Heart left ventricle (tissue), 16 donors: Measurements from ENCODE around the gene AKAP12. TPM values are rescaled to one million over a fixed set of nuclear protein-coding genes. Genes with fewer than 3 reads are reported as not detected.

Source experiments
- ATAC-seq, 4 donors: fragments of 200-7000 bp; cut with Tn5 transposase; one replicate each; pipeline ENCODE4 v1.9.1; 2020 to 2022; ENCODE audit warnings: moderate library complexity in 4 of 4, mild to moderate bottlenecking in 3 of 4, moderate number of reproducible peaks in 1 of 4
- DNase-seq, 5 donors: peaks; one replicate each; pipeline ENCODE4 v3.0.0-alpha.2; 2020
- H3K27ac ChIP-seq, 12 donors: fragments of 200-600 bp; sonication (generic) in 4 of 12; one replicate each; pipeline versions ENCODE4 v1.5.0 to v1.8.0; 2016 to 2022; ENCODE audit warnings: mild to moderate bottlenecking in 2 of 12
- H3K27me3 ChIP-seq, 9 donors: fragments of 200-600 bp; sonication (generic) in 2 of 9; one replicate each; pipeline versions ENCODE4 v1.5.1 to v1.8.0; 2016 to 2022; ENCODE audit warnings: mild to moderate bottlenecking in 3 of 9
- H3K36me3 ChIP-seq, 9 donors: fragments of 200-600 bp; sonication (generic) in 2 of 9; one replicate each; pipeline versions ENCODE4 v1.5.0 to v1.8.0; 2018 to 2022; ENCODE audit warnings: mild to moderate bottlenecking in 2 of 9
- H3K4me1 ChIP-seq, 12 donors: fragments of 200-600 bp; sonication (generic) in 4 of 12; one replicate each; pipeline versions ENCODE4 v1.5.0 to v1.8.0; 2016 to 2022; ENCODE audit warnings: mild to moderate bottlenecking in 3 of 12
- H3K4me3 ChIP-seq, 12 donors: fragments of 200-600 bp; sonication (generic) in 4 of 12; one replicate each; pipeline versions ENCODE4 v1.5.0 to v1.8.0; 2017 to 2022; ENCODE audit warnings: mild to moderate bottlenecking in 9 of 12, moderate library complexity in 4 of 12
- H3K9me3 ChIP-seq, 12 donors: fragments of 200-600 bp; sonication (generic) in 4 of 12; one replicate each; pipeline versions ENCODE4 v1.5.0 to v1.8.0; 2016 to 2022; ENCODE audit warnings: mild to moderate bottlenecking in 1 of 12
- POLR2A ChIP-seq, 2 donors: fragments of 450-650 bp; IDR thresholded peaks; one replicate each; pipeline ENCODE4 v1.6.1; 2017; ENCODE audit warnings: antibody characterized with exemption in 2 of 2, mild to moderate bottlenecking in 2 of 2, moderate library complexity in 2 of 2
- WGBS, 4 donors: extraction: QIAGEN DNeasy Blood & Tissue Kit in 2 of 4; methylation state at CpG; one replicate each; pipeline versions ENCODE4 v1.1.5 to v1.1.7; 2013 to 2018; 5-methylcytosine and 5-hydroxymethylcytosine counted together
- intact Hi-C, 10 donors: fragments of 100-400 bp; cut with DNase I; formaldehyde crosslinking; loops; one replicate each; pipeline versions ENCODE4 v1.11.1 to v1.14.2; 2022
- polyA plus RNA-seq, 2 donors: library from polyadenylated mRNA; stranded (reverse); fragments of 200-250 nt; gene quantifications; one replicate each; pipeline ENCODE4 v1.2.3, GENCODE V29; 2013
- total RNA-seq, 9 donors: library from RNA; depleted of rRNA in 2 of 9; stranded (reverse); fragments of >200 nt in 2 of 9; fragmentation: NEBNext Ultra II Directional in 3 of 9; extraction: Animal tissue kit (Norgen Biotek cat#: 25700) in 3 of 9; gene quantifications; one replicate each; pipeline versions ENCODE4 v1.1.0 to v1.2.4, GENCODE V29; 2016 to 2023
- TF ChIP-seq, protein P1 (sequence below), 12 donors: fragments of 200-600 bp; sonication (generic) in 4 of 12; IDR thresholded peaks; one replicate each; pipeline versions ENCODE4 v1.5.0 to v1.8.0; 2018 to 2022; ENCODE audit warnings: antibody characterized with exemption in 12 of 12, mild to moderate bottlenecking in 5 of 12
- donor health status: ischemic (EF 13 %, LVEDD 7.1; RV severe dilation, severe dysfunction).
- donor health status: healthy with polysubstance abuse.
- donor health status: DM: no; HTN: yes; CAD: no.
- donor health status: DM: no; HTN: no; CAD: no.
- donor health status: ischemic (EF 25% LVEDD 6.9; RV normal size, moderate dysfunction).
- donor health status: ischemic (EF 25% LVEDD 5.7; RV mildly dilated, moderate dysfunction).
- donor health status: healthy.
- donor health status: DM: yes; HTN: yes; CAD: no.
- donor health status: ischemic (EF 35%, LVEDD 5.7; RV mildly dilated, moderate dysfunction).
- donor health status: nonischemic (EF 11% LVEDD 7.7; RV severe dilation, severe dysfunction).
- donor health status: DM: yes; HTN: yes; CAD: no.
- donor health status: PGD.
- donor health status: ischemic (EF 29% LVEDD 5.4; RV normal size, mild dysfunction).
- donor health status: nonischemic (EF 23%, LVEDD 6.1; RV moderate dilation, normal function).

Gene AKAP12
- total and polyA plus RNA-seq, 11 donors, result 3.7 to 33.5 (median 13.8) TPM

GRCh38 chr6:151255811-151256210 lies 16.0 kb downstream of the AKAP12 start:
- WGBS, 4 donors, result 87 to 96% (median 91%) methylated on average over 3 of the region's 3 CpGs
- H3K27ac ChIP-seq, result peak overlapping the region in 1 of 12 donors; percentile 59
- no peak for DNase-seq
- no peaks in the 10 kb centered on the region for H3K27me3 ChIP-seq
- no peak for ATAC-seq
- H3K4me1 ChIP-seq, result peaks cover 0 to 24% (median 1%) of the 10 kb centered on the region in 12 donors
- no peaks in the 10 kb centered on the region for H3K9me3 ChIP-seq
- intact Hi-C loops, result no loop called here
- TF ChIP-seq, protein P1, sequence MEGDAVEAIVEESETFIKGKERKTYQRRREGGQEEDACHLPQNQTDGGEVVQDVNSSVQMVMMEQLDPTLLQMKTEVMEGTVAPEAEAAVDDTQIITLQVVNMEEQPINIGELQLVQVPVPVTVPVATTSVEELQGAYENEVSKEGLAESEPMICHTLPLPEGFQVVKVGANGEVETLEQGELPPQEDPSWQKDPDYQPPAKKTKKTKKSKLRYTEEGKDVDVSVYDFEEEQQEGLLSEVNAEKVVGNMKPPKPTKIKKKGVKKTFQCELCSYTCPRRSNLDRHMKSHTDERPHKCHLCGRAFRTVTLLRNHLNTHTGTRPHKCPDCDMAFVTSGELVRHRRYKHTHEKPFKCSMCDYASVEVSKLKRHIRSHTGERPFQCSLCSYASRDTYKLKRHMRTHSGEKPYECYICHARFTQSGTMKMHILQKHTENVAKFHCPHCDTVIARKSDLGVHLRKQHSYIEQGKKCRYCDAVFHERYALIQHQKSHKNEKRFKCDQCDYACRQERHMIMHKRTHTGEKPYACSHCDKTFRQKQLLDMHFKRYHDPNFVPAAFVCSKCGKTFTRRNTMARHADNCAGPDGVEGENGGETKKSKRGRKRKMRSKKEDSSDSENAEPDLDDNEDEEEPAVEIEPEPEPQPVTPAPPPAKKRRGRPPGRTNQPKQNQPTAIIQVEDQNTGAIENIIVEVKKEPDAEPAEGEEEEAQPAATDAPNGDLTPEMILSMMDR (IDR thresholded peaks at IDR 0.05), result no peak
- TF ChIP-seq POLR2A (IDR thresholded peaks at IDR 0.05), result no peak
- H3K36me3 ChIP-seq, result no peaks in the 10 kb centered on the region
- H3K4me3 ChIP-seq, result no peak overlapping the region

- Histone ChIP-seq H3K4me1 (peaks cover 0 to 24% (median 1%) of the 10 kb centered on the region in 12 donors), H3K9me3 (no peaks in the 10 kb centered on the region), H3K36me3 (no peaks in the 10 kb centered on the region), H3K4me3 (no peak overlapping the region), H3K27me3 (no peaks in the 10 kb centered on the region), H3K27ac (peak overlapping the region in 7 of 12 donors; percentile 8 to 69 (median 55))
- no peak for DNase-seq
- TF ChIP-seq POLR2A (IDR thresholded peaks at IDR 0.05), result no peak
- TF ChIP-seq, protein P1 (IDR thresholded peaks at IDR 0.05), result no peak
- 41 to 58% (median 56%) methylated on average over 4 of the region's 4 CpGs for WGBS, 4 donors
- intact Hi-C loops, result no loop called here
- peak in 3 of 4 donors; percentile 9 to 58 (median 30) for ATAC-seq
These were observed 18.2 kb downstream of the AKAP12 start for GRCh38 chr6:151257985-151258445.

DNA sequence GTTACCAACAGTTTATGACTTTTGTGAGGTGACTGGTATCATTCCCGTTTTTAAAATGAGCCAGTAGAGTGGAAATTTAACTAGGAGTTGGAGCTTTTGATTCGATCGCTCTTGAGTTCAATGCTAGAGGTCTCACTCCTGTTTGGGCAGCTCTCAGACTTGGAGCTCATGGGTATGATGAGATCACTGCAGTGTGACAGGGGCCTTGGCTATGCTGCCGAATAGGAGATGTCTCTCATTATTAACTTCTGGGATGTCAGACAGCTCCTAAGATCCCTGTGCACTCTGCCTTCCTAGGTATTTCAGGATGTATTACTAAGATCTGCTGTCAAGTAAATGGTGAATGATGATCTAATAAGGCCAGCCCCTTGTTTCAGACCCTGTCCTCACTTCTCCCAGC lies 20.4 kb downstream of the AKAP12 start:
- ATAC-seq (no peak), DNase-seq (peak in 1 of 5 donors; percentile 38)
- intact Hi-C loops, result no loop called here
- H3K27me3 ChIP-seq, result no peaks in the 10 kb centered on the region
- no peak overlapping the region for H3K4me3 ChIP-seq
- peaks cover 0 to 33% (median 1%) of the 10 kb centered on the region in 12 donors for H3K4me1 ChIP-seq
- 78 to 85% (median 80%) methylated on average over 4 of the region's 4 CpGs for WGBS, 4 donors
- no peaks in the 10 kb centered on the region for H3K36me3 ChIP-seq
- H3K9me3 ChIP-seq, result no peaks in the 10 kb centered on the region
- H3K27ac ChIP-seq, result peak overlapping the region in 4 of 12 donors; percentile 10 to 46 (median 17)
- no peak for TF ChIP-seq POLR2A (IDR thresholded peaks at IDR 0.05)
- TF ChIP-seq, protein P1 (IDR thresholded peaks at IDR 0.05), result no peak

DNA sequence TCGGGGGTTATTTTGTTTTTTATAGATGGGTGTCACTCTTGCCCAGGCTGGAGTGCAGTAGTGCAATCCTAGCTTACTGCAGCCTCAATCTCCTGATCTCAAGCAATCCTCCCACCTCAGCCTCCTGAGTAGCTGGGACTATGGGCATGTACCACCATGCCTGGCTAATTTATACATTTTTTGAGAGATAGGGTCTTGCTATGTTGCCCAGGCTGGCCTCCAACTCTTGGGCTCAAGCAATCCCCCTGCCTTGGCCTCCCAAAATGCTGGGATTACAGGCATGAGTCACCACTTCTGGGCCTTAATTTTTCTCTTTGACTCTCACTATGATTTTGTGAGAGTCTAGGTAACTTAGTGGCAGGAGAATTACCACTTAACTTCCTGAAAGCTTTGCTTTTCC lies 23.3 kb downstream of the AKAP12 start:
- H3K27ac ChIP-seq, result peak overlapping the region in 1 of 12 donors; percentile 46
- no peaks in the 10 kb centered on the region for H3K9me3 ChIP-seq
- ATAC-seq, result no peak
- no peaks in the 10 kb centered on the region for H3K27me3 ChIP-seq
- no peak overlapping the region for H3K4me3 ChIP-seq
- no peak for DNase-seq
- 90 to 95% (median 93%) methylated on average over 1 of the region's 1 CpG for WGBS, 4 donors
- TF ChIP-seq, protein P1 (IDR thresholded peaks at IDR 0.05), result no peak
- no peak for TF ChIP-seq POLR2A (IDR thresholded peaks at IDR 0.05)
- H3K36me3 ChIP-seq, result no peaks in the 10 kb centered on the region
- H3K4me1 ChIP-seq, result peaks cover 0 to 25% (median 0%) of the 10 kb centered on the region in 12 donors
- intact Hi-C loops, result no loop called here
